ENCODE data around the gene ZFHX2.

- TF ChIP-seq CTCF (IDR thresholded peaks at IDR 0.05) (no peak), POLR2A (IDR thresholded peaks at IDR 0.05) (no peak)
Measured at GRCh38 chr14:23571701-23572523, 20.3 kb upstream of the ZFHX2 start.

Measured in testis (tissue), 2 donors.